NCI-H2196 treated with DMSO at 0.1 percent for 48 hours (cell line): ENCODE results near the gene MCF2L.

Experiments
- DNase-seq: peaks from one replicate; lab custom pipeline; 2025; ENCODE audit not compliant: unreplicated experiment; lab: John Stamatoyannopoulos, UW

Gene MCF2L

DNA sequence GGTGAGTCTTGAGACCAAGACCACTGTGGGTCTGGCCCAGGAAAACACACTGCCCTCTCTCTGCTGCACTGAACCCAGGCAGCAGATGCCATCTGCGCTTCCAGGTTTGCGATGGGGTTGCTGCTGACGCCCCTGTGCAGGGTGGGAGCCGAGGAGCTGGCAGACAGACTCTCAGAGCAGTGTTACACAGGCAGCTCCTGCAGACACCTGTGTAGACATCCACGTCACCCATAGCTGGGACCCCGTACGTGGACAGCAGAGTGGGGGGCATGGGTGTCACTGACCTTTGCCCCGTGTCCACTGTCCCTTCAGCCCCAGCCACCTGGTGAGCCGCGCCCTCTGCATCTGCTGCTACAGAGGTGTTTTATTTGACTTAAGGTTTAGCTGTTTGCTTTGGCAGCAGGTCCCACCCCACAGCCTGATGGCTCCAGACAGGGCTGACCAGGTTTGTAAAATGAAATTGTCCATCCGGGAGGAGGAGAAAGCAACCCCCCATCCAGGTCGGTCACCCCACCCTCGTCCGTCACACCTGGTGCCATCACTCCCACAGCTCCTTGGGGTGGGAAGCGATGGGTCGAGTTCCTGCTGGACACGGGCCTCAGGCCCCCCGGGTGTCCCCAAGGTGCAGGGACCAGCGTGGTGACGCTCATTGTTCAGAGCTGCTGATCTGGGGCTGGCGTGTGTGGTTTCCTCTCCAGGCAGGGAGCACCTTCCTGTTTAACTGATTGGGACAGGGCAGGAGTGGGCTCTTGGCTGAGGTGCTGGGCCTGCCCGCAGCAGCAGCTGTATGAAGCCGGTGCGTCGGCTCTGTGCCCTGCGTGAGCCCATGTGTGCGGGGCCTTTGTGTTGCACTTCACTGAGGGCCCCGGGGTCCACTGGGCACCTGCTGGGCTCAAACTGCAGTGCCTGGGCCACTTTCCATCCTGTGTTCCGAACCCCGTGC, 28.4 kb downstream of the MCF2L start:
- peak; percentile 21 for DNase-seq

DNA sequence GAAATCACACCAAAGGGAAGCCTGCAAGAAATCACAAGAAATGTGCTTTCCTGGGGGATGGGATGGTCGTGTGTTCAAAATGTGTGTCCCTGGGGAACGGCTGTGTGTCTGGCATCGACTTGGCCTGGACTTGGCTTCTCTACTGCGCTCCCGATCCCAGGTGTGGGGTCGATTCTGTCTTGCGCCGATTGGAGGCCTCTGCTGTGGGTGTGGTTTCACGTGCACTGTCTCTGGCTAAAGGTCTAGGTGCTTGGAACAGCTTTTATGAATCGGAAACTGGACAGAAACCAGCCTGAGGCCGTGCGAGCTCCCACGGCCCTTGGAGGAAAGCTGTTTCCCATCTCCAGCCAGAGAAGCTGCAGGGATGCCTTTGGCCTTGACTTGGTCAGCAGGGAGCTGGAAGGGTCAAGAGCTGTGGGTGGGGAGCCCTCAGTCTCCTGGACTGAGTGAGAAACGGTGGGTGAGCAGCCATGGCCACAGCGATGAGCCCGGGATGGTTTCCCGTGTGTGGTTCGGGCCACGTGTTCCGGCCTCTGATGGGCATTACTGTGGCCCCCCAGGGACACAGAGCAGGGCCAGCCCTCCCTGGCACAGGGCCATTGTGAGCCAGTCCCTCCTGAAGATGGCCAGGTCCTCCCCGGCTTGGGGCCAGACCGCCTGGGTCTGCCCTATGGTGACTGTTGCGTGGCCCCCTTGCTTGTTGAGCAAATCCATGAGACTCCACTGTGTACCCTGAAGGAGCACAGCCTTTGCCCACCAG, 29.7 kb downstream of the MCF2L start:
- DNase-seq = no peak

DNA sequence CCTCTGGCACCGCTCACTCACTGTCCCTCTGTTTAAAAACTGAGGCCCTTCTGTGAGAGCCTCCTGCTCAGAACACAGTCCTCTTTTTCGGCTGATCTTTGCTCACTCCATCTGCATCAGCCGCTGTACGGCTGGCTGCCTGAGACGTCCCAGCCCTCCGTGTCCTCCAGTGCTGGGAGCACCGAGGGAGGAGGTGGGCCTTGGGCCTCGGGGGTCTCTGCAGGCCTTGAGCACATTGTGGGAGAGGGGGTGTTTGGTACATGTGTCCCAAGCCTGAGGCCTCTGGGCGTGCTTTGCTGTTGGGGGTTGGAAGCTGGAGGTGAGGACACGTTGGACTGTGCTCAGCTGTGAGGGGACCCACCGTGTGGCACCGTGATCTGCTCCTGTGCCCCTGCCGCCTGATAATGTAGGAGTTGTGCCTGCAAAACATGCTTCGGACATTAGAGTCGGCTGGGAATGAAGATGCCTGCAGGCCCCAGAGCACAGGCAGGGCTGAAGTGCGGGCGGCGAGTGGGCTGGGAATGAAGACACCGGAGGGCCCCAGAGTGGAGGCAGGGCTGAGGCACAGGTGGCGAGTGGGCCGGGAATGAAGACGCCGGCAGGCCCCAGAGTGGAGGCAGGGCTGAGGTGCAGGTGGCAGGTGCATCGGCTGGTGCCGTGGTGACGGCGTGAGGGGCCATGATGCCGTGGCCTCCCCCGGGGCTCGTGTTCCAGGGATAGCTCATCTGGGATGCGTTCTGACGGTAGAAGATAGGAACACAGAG, 30.6 kb downstream of the MCF2L start:
- DNase-seq = no peak

DNA sequence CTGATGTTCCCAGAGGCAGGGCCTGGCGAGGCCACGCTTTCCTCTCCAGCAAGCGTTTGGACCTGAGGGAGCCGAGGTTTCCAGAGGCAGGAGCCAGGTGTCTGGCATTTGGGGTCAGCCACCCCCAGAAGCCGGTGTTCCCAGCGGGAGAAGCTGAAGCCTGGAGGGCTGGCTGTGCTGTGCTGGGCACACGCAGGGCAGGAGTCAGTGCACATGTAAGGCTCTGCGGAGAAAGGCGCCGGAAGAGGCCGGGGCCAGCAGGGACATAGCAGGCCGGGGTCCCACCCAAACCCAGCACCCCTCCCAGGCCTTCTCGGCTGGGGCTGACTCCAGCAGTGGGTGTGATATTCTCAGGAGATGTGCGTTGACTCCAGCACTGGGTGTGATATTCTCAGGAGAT, 31.6 kb downstream of the MCF2L start:
- no peak for DNase-seq

DNA sequence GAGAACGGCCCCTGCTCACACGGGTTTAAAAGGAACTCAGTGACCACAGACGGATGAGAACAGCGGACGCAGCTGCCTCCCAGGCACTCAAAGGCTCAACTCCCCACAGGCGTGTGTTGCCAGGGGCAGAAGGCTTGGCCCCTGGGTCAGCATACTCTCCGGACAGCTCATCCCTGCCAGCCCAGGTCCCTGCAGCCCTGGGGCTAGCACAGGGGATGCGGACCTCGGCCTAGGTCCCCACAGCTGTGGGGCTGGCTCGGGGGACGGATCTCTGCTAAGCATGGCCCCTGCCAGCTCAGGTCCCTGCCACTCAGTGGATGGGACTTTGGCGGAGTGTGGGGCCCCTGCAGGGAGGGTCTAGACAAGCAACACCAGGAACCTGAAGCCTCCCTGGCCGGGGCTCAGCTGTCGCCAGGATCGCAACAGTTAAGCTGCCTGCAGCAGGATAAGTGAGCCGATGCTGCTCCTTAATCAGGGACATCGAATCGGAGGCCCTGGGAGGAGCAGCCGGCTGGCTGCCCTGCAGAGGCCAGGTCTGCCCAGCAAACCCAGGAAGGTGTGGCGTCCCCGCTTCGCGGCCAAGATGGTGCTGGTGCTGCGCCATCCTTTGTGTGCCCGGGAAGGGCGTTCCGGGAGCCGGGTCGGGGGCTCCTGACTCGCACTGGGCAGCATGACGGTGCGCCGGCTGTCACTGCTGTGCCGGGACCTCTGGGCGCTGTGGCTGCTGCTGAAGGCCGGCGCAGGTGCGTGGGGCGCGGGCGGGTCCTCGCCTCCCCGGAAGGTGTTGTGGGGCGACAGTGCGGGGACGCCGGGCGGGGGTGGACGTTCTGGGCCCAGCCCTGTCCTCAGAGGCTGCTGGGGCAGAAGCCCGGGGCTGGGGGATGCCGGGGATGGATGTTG, 32.5 kb downstream of the MCF2L start:
- DNase-seq = peak; percentile 21

DNA sequence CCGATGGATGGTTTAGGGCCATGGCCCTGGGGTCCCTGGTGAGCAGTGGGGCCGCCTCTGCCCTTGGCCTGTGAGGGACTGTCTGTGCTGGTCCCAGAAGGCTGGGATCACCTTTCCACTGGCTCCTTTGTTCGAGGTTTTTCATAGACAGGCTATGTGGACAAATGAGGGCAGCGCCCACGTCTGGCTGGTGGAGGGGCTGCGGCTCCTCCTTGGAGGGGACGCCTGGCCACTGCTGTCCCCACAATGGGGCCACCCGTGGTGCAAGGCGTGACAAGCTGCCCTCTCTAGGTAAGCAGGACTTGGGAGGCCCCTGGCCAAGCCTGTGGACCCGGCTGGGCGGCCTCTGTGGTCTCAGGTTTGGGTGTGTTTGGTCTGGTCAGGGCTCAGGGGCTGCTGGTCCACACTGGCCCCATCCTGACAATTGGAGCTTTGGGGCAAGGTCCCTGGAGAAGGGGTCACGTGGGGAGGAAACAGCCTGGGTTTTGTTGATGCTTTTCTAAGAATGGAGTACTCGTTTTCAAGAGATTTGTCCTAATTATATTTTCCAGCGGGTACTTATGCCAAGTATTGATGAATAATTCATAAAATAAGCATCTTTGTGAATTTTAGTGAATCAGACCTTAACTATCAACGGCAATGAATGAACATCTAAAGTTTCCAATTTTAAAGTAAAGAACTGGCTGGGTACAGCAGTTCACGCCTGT, 33.3 kb downstream of the MCF2L start:
- no peak for DNase-seq

DNA sequence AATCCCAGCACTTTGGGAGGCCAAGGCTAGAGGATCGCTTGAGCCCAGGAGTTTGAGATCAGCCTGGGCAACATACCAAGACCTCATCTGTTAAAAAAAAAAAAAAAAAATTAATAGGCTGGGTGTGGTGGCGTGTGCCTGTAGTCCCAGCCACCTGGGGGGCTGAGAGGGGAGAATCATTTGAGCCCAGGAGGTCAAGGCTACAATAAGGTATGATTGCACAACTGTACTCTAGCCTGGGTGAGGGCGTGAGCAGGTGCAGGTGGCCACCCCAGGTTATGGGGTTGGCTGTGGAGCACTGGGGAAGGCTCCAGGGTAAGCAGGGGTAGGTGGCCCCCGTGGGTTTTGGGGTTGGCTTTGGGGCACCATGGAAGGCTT, 33.9 kb downstream of the MCF2L start:
- no peak for DNase-seq

DNA sequence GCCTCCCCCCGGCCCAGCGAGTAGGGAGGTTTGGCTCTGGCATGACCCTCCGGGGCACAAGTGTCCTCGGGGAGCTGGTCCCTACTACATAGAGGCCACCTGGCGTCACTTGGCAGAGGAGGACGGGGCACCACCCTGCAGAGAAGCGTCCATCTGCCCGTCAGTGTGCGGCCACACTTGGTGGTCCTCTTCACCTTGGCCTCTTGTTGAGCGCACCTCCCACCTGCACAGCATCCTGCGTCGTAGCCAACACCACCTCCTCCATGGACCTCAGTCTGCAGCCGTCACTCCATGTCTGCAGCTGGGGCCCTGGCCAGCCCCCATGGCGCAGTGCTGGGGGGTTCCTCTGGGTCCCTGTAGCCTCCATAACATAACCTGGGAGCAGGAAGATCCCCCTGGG, 35.1 kb downstream of the MCF2L start:
- DNase-seq = no peak

DNA sequence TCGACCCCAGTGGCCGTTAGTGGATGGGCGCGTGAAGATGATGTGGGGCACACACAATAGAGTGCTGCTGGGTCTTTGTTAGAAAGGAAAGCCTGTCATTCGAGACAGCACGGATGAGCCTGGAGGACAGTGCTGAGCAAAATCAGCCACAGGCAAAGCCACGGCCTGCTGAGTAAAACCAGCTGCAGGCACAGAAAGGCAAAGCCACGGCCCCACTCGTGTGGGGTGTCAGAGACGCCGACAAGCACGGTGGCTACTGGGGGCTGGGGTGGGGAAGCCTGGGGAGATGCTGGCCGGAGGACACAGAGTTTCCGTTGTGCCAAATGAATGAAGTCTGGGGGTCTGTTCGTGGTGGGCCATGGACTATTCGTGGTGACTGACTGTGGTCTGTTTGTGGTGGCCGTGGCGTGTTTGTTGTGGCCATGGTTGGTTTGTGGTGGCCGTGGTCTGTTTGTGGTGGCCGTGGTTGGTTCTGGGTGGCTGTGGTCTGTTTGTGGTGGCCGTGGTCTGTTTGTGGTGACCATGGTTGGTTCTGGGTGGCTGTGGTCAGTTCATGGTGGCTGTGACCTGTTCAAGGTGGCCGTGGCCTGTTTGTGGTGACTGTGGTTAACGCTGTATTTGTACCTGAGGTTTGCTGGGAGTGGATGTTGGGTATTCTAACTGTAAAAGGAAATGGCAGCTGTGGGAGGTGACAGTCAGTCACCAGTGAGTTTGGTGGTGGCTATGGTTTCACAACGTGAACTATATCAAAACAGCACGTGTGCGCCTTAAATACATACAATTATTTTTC, 36.3 kb downstream of the MCF2L start:
- DNase-seq = no peak

DNA sequence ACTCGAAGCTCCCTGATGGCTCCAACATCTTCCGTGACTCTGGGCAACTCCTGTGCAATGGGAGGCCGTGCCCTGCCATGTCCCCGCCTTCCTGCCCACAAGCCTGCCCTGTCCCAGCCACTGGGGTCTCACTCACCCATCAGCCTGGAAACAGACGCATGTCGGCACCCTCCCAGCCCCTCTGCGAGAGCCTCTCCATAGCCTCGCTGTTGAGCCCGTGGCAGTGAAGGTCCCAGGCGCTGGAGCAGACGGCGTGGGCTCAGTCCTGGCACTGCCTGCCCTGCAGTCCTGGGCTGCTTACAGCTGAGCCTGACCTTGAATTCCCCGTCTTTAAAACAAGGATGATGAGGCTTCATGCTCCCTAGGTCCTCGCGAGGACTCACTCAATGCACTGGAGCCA, 37.0 kb downstream of the MCF2L start:
- DNase-seq = no peak

DNA sequence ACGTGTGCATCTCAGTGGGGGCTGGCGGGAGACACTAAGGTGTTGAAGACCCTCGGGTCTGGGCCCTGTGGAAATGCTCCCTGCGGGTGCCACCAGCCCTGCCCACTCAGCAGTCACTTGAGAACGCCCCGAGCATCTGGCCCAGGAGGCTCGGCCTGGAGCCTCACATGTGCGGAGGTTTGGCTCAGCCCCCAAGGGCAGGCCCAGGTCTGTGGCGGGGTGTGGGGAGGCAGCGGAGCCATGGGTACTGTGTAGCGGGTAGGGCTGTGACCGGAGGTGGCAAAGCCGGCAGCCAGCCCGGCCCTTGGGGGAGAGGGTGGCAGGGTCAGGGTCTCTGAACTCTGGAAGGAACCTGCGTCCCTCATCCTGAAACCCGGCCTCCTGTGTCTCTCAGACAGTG, 37.6 kb downstream of the MCF2L start:
- DNase-seq = no peak

DNA sequence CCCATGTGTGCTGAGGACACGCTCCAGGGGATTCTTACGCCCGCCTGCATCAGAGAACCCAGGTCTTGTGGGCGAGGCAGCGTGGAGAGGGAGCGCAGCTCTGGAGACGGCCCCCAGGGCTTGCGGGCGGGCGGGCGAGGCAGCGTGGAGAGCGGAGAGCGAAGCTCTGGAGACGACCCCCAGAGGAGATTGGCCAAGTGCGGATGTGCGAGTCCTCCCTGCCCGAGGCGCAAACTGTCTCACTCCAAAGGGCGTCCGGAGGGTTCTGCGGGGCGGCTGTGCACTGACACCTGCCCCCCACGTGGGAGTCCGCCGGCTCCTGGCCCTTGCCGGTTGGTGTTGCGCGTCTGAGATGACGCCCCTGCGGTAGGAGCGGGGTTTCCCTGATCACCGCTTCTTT, 39.8 kb downstream of the MCF2L start:
- no peak for DNase-seq

DNA sequence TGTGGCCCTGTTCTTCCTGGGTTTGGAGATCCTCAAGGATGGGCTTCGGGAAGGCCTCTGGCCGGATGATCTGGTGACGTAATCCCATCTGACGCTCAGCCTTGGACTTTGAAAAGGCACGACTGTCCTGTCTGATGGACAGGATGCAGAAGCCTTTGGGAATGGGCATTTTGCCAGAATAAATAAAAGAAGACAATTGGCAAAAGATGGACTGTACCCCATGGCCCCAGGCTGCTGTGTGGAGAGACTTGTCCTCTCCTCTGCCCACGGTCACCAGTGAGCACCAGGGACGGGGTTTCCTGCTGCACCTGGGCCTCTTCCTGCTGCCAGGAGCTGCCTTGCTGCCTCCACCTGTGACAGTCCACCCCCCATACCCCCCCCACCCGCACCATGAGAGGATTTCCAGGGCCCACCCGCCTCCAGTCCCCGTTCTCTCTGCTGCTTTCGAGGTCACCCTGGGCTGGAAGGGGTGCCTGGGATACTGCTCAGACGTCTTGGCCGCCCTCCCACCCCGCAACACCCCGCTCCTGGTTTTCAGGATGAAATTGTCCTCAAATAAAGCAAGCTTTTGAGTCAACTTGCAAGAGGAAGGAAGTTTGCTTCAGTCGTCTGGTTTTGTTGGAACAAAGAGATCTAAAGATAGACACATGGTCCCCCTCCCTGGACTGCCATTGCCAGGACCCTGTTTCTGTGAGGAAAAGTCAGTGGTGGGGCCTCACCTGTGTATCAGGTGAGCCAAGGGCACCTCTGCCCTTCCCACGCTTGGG, 40.9 kb downstream of the MCF2L start:
- DNase-seq = no peak

DNA sequence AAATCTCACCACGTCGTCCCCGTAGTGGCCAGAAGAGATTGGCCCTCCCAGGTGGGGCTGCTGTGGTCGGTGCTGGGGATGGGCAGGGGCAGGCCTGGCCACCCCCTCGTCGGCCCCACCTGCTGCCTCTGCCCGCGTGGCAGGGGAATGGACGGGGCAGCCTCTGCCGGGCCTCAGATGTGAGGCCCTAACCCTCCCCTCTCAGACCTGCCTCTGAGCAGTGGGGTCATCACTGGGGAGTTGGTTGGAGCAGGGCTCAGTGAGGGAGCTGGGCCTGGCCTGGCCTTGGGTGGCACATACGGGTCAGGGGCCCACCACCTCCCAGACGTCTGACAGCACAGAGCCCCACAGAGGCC, 41.5 kb downstream of the MCF2L start:
- DNase-seq = no peak

DNA sequence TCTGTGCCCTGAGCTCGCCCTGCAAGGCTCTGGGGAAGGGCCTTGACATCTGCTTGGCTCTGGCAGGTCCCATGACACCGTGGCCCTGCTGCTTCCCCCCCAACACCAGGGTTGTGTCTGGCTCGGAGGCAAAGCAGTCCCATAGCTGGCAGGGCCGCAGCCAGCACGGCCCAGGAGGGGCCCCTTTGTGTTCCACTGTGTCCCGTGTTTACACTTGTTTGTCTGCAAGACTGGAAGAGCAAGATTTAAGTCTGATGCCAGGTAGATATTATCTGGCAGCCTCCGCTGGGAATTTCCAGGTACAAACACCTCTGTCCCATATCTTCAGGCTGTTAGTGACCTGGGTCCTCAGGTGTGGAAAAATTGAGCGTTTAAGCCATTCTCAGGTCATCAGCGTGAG, 44.3 kb downstream of the MCF2L start:
- no peak for DNase-seq

DNA sequence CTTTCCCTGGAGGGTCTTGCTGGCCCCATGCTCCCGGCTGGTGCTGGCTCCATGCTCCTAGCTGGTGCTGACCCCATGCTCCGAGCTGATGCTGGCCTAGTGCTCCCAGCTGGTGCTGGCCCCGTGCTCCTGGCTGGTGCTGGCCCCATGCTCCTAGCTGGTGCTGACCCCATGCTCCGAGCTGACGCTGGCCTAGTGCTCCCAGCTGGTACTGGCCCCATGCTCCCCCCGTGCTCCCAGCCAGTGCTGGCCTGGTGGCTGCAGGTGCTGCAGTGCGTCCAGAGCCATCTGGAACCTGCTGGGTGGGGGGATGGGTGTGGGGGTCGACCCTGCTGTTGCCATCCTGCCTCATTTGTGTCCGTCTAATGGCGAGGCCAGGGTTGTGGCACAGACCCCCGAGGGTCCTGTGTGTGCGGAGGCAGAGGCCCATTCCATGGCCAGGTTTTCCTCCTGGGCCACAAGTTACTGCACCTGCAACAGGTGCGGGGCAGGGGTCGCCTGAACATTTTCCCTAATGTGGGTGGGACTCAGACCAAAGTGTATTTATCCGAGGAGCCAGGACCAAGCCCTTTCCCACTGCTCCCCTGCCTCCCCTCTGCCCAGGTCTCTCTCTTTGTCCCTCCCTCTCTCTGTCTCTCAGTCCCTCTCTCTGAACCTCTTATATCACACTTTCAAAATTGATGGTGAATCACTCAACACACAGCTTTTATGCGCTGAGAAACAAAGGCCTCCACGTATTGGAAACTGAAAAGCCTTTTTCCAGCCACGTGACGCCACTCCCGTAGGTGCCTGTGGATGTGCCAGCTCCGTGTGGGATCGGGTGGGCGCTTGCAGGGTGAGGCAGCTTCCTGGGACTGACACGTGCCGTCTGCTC, 45.1 kb downstream of the MCF2L start:
- DNase-seq = no peak
